ENCODE data around the gene NTRK2. TPM values are rescaled to one million over a fixed set of nuclear protein-coding genes. Genes with fewer than 3 reads are reported as not detected.

The NTRK2 gene
- total RNA-seq, 6 experiments from 2014 or later = 0.11 to 0.83 (median 0.25) TPM

DNA sequence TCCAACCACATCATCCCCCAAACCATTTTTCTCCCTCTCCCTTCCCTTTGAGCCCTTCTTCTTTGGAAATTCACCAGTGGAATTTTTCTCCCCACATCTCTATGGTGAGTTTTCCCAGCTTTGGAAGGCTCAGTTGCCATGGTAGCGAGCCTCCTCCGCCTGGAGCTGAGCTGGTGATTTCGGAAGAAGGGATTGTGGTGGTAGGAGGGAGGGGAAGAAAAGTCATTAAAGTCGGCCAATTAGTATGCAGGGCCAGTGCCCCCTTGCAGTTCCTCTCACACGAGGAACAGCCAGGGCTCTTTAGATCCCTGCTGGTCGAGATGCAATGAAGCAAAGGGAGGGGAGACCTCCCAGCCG lies 322.0 kb downstream of the NTRK2 start:
- H3K4me1 Mint-ChIP-seq (ENCODE audit: low read depth) = no peaks in the 10 kb centered on the region
- DNase-seq = no peak
- H3K27me3 Mint-ChIP-seq (ENCODE audit: insufficient read depth) = peaks cover 3% of the 10 kb centered on the region; the same call in 1 of the 2 replicates
- TF ChIP-seq CTCF (IDR thresholded peaks at IDR 0.05) = no peak
- no peaks in the 10 kb centered on the region for H3K36me3 Mint-ChIP-seq (ENCODE audit: low read depth)
- H3K4me3 Mint-ChIP-seq = no peak overlapping the region
- no peak overlapping the region for H3K27ac Mint-ChIP-seq
- H3K9me3 Mint-ChIP-seq = peaks cover 19% of the 10 kb centered on the region

- H3K9me3 Mint-ChIP-seq = peaks cover 19% of the 10 kb centered on the region
- peaks cover 3% of the 10 kb centered on the region; the same call in 1 of the 2 replicates for H3K27me3 Mint-ChIP-seq (ENCODE audit: insufficient read depth)
- H3K4me1 Mint-ChIP-seq (ENCODE audit: low read depth) = no peaks in the 10 kb centered on the region
- no peak overlapping the region for H3K27ac Mint-ChIP-seq
- no peak for TF ChIP-seq CTCF (IDR thresholded peaks at IDR 0.05)
- H3K36me3 Mint-ChIP-seq (ENCODE audit: low read depth) = no peaks in the 10 kb centered on the region
- no peak overlapping the region for H3K4me3 Mint-ChIP-seq
- no peak for DNase-seq
Measured at GRCh38 chr9:84992381-84992780, 322.9 kb downstream of the NTRK2 start.

DNA sequence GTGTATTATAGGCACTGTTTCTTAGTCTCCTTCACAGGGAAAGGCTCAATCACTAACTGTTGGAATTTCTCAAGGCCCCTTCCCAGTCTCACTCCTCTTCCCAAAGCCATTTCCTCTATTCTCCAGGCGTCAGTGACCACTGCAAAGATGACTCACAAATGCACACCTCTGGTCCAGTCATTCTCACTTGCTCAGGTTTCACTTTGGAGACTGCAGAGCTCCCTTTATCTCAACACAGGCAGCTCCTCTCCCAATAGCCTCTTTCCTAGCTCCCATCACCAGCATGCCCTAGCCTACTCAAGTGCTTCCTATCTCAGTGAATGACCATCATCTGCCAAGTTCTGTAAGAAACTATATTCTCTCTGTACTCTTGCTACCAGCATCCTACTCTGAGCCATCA lies 323.6 kb downstream of the NTRK2 start:
- TF ChIP-seq CTCF (IDR thresholded peaks at IDR 0.05) = no peak
- Mint-ChIP-seq H3K27ac (no peak overlapping the region), H3K9me3 (peaks cover 15% of the 10 kb centered on the region), H3K36me3 (ENCODE audit: low read depth) (no peaks in the 10 kb centered on the region), H3K4me3 (no peak overlapping the region), H3K4me1 (ENCODE audit: low read depth) (no peaks in the 10 kb centered on the region), H3K27me3 (ENCODE audit: insufficient read depth) (peaks cover 3% of the 10 kb centered on the region; the same call in 1 of the 2 replicates)
- no peak for DNase-seq

DNA sequence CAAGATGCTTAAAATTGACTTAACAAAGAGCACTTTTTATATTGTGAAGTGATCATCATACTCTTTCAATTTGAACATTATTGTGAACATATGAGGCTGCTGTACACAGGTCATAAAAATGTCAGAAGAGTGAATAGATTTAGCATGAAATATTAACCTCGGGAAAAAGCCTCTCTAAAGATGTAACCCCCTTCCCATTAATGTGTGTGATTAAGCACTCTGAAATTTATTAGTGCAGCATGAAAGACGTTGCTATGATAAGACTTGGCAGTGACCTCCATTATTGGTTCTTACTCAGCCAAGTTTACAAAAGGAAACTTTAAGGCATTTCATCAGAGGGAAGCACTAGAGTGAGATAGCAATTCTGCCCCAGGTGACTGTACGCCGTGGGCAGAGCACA lies 326.5 kb downstream of the NTRK2 start:
- peaks cover 1% of the 10 kb centered on the region; the same call in 1 of the 2 replicates for H3K27me3 Mint-ChIP-seq (ENCODE audit: insufficient read depth)
- DNase-seq = peak; percentile 6
- no peak overlapping the region for H3K4me3 Mint-ChIP-seq
- no peaks in the 10 kb centered on the region for H3K4me1 Mint-ChIP-seq (ENCODE audit: low read depth)
- H3K9me3 Mint-ChIP-seq = peaks cover 17% of the 10 kb centered on the region
- no peaks in the 10 kb centered on the region for H3K36me3 Mint-ChIP-seq (ENCODE audit: low read depth)
- no peak for TF ChIP-seq CTCF (IDR thresholded peaks at IDR 0.05)
- H3K27ac Mint-ChIP-seq = no peak overlapping the region

DNA sequence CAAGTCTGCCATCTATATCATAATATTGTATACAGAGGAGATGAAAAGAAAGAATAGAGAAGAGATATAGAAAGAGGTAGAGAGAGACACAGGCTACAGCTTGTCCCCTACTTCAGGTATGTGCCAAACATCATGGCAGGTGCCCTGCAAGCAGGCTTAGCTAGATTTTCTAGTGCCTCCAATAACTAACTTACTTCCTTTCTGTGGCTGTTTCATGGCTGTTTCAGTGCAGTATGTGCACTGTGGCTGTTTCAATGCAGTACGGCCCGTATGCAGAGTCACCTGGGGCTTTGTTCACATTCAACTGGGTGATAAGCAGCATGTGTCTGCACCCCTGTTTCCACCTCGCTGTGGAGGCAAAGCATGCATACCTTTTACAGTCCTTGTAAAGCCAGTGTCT lies 327.2 kb downstream of the NTRK2 start:
- Mint-ChIP-seq H3K4me1 (ENCODE audit: low read depth) (no peaks in the 10 kb centered on the region), H3K27ac (no peak overlapping the region), H3K9me3 (peaks cover 22% of the 10 kb centered on the region), H3K27me3 (ENCODE audit: insufficient read depth) (peaks cover 1% of the 10 kb centered on the region; the same call in 1 of the 2 replicates), H3K4me3 (no peak overlapping the region), H3K36me3 (ENCODE audit: low read depth) (no peaks in the 10 kb centered on the region)
- no peak for TF ChIP-seq CTCF (IDR thresholded peaks at IDR 0.05)
- no peak for DNase-seq

GRCh38 chr9:84997472-84997871 lies 327.9 kb downstream of the NTRK2 start:
- no peak for TF ChIP-seq CTCF (IDR thresholded peaks at IDR 0.05)
- H3K4me1 Mint-ChIP-seq (ENCODE audit: low read depth) = no peaks in the 10 kb centered on the region
- DNase-seq = no peak
- H3K27ac Mint-ChIP-seq = no peak overlapping the region
- H3K4me3 Mint-ChIP-seq = no peak overlapping the region
- H3K27me3 Mint-ChIP-seq (ENCODE audit: insufficient read depth) = peaks cover 1% of the 10 kb centered on the region; the same call in 1 of the 2 replicates
- peaks cover 22% of the 10 kb centered on the region for H3K9me3 Mint-ChIP-seq
- H3K36me3 Mint-ChIP-seq (ENCODE audit: low read depth) = no peaks in the 10 kb centered on the region

All from HFFc6 (cell line).